A549 (cell line): ENCODE results near the gene CACNA1S. TPM values are rescaled to one million over a fixed set of nuclear protein-coding genes. Genes with fewer than 3 reads are reported as not detected.

Experiments used
- ATAC-seq, 2 experiments: fragments of 200-7000 bp in 1 of 2; fragments of >200 bp in 1 of 2; cut with Nextera tagmentation in 1 of 2; cut with Tn5 transposase in 1 of 2; 3 replicates each; pipeline versions ENCODE4 v1.8.0 to v1.9.1; 2018 to 2020; ENCODE audit warnings: mild to moderate bottlenecking in 1 of 2, moderate library complexity in 1 of 2
- CTCF ChIA-PET: fragments of 300-600 bp; sonication (Branson Sonifier 250); formaldehyde crosslinking; extraction: SDS; loops from one replicate; lab custom pipeline; 2021; ENCODE audit warnings: antibody characterized with exemption, inconsistent platforms; lab: Yijun Ruan, JAX
- POLR2A ChIA-PET: fragments of 350-600 bp; formaldehyde crosslinking; extraction: SDS; loops from one replicate; lab custom pipeline; 2021; ENCODE audit warnings: antibody characterized with exemption, inconsistent platforms; lab: Yijun Ruan, JAX
- DNase-seq, 2 experiments: peaks; one replicate each; pipeline versions ENCODE4 v3.0.0 to v3.0.0-alpha.2; 2011 to 2016; ENCODE audit warnings: low read depth in 1 of 2, low spot score in 1 of 2
- FAIRE-seq: peaks from 2 replicates; lab custom pipeline; 2011; peaks lifted over from hg19 to GRCh38; lab: Jason Lieb, UNC
- H3K27ac ChIP-seq, 2 experiments: fragments of >200 bp; sonication (Bioruptor Twin); formaldehyde crosslinking; 3 replicates each; pipeline ENCODE4 v1.5.1; 2016 to 2017
- H3K4me1 ChIP-seq: fragments of >200 bp; sonication (Bioruptor Twin); formaldehyde crosslinking; 3 replicates; pipeline ENCODE4 v1.6.1; 2016
- H3K4me2 ChIP-seq: fragments of >200 bp; sonication (Bioruptor Twin); formaldehyde crosslinking; 3 replicates; pipeline ENCODE4 v1.6.1; 2016
- H3K4me3 ChIP-seq: fragments of >200 bp; sonication (Bioruptor Twin); formaldehyde crosslinking; 3 replicates; pipeline ENCODE4 v1.5.1; 2016
- H3K9me3 ChIP-seq: fragments of >200 bp; sonication (Bioruptor Twin); formaldehyde crosslinking; 3 replicates; pipeline ENCODE4 v1.6.1; 2016
- BHLHE40 ChIP-seq: IDR thresholded peaks from 2 replicates; pipeline ENCODE4 v1.6.1; 2012; ENCODE audit warnings: low read depth, low read length, inconsistent platforms
- CBX8 ChIP-seq: fragments of 200-600 bp; sonication (generic); IDR thresholded peaks from 2 replicates; pipeline ENCODE4 v1.6.1; 2016
- CEBPB ChIP-seq, 2 experiments: fragments of >200 bp in 1 of 2; sonication (Bioruptor Twin) in 1 of 2; formaldehyde crosslinking in 1 of 2; IDR thresholded peaks; 2 replicates each; pipeline ENCODE4 v1.6.1; 2012 to 2016
- CHD2 ChIP-seq: fragments of 150-350 bp; IDR thresholded peaks from 2 replicates; pipeline ENCODE4 v1.6.1; 2014; ENCODE audit warnings: low read length; ENCODE audit not compliant: partially characterized antibody
- EHF ChIP-seq: fragments of 250-450 bp; sonication (Bioruptor Pico); IDR thresholded peaks from 2 replicates; pipeline ENCODE4 v1.5.0; 2020; ENCODE audit warnings: mild to moderate bottlenecking
- EP300 ChIP-seq, 2 experiments: fragments of >200 bp; sonication (Bioruptor Twin); formaldehyde crosslinking; IDR thresholded peaks; 2 replicates in 1 of 2; 3 replicates in 1 of 2; pipeline ENCODE4 v1.6.1; 2016 to 2017
- ESRRA ChIP-seq: fragments of 150-350 bp; IDR thresholded peaks from 2 replicates; pipeline ENCODE4 v1.6.1; 2014; ENCODE audit warnings: mild to moderate bottlenecking, low read length, borderline replicate concordance
- FOSB ChIP-seq: fragments of 250-450 bp; sonication (Bioruptor Pico); IDR thresholded peaks from 2 replicates; pipeline ENCODE4 v1.5.0; 2020; ENCODE audit warnings: mild to moderate bottlenecking, moderate library complexity
- FOSL2 ChIP-seq, 2 experiments: fragments of 450-650 bp in 1 of 2; fragments of >200 bp in 1 of 2; sonication (Bioruptor Twin) in 1 of 2; formaldehyde crosslinking; IDR thresholded peaks; 2 replicates each; pipeline versions ENCODE4 v1.5.0 to v1.6.1; 2016 to 2020; ENCODE audit warnings: mild to moderate bottlenecking in 1 of 2, moderate library complexity in 1 of 2
- HDAC2 ChIP-seq: fragments of 200-600 bp; sonication (generic); IDR thresholded peaks from 2 replicates; pipeline ENCODE4 v1.6.1; 2016
- HOXB5 ChIP-seq: fragments of 250-450 bp; sonication (Bioruptor Pico); IDR thresholded peaks from 2 replicates; pipeline ENCODE4 v1.5.0; 2020; ENCODE audit warnings: mild to moderate bottlenecking, moderate library complexity
- JUNB ChIP-seq: fragments of >200 bp; sonication (Bioruptor Twin); formaldehyde crosslinking; IDR thresholded peaks from 2 replicates; pipeline ENCODE4 v1.6.1; 2016
- KDM5A ChIP-seq: fragments of 200-600 bp; sonication (generic); IDR thresholded peaks from 2 replicates; pipeline ENCODE4 v1.6.1; 2016; ENCODE audit warnings: antibody characterized with exemption, mild to moderate bottlenecking
- MAFK ChIP-seq: fragments of 450-650 bp; IDR thresholded peaks from 2 replicates; pipeline ENCODE4 v1.6.1; 2014; ENCODE audit not compliant: partially characterized antibody
- NFE2L2 ChIP-seq: fragments of 150-350 bp; conservative IDR thresholded peaks from 2 replicates; pipeline ENCODE4 v1.6.1; 2014; ENCODE audit warnings: low read length
- NPAS2 ChIP-seq: fragments of 250-450 bp; sonication (Bioruptor Pico); IDR thresholded peaks from 2 replicates; pipeline ENCODE4 v1.8.0; 2022; ENCODE audit warnings: mild to moderate bottlenecking, moderate library complexity, borderline replicate concordance
- PHF8 ChIP-seq: fragments of 200-600 bp; sonication (generic); IDR thresholded peaks from 2 replicates; pipeline ENCODE4 v1.6.1; 2016; ENCODE audit warnings: low read depth, mild to moderate bottlenecking, antibody characterized with exemption, moderate library complexity, borderline replicate concordance
- POLR2A ChIP-seq: IDR thresholded peaks from 2 replicates; pipeline ENCODE4 v1.6.1; 2012; ENCODE audit warnings: mild to moderate bottlenecking, low read length
- POLR2AphosphoS2 ChIP-seq: conservative IDR thresholded peaks from 2 replicates; pipeline ENCODE4 v1.6.1; 2012; ENCODE audit warnings: low read length, improper control_type of control experiment, inconsistent platforms
- RARB ChIP-seq: fragments of 250-450 bp; sonication (Bioruptor Pico); IDR thresholded peaks from 2 replicates; pipeline ENCODE4 v1.8.0; 2021; ENCODE audit warnings: mild to moderate bottlenecking, moderate library complexity
- RCOR1 ChIP-seq: fragments of 150-350 bp; IDR thresholded peaks from 2 replicates; pipeline ENCODE4 v1.6.1; 2014; ENCODE audit warnings: antibody characterized with exemption, low read length, low read depth
- RFX5 ChIP-seq: fragments of 450-650 bp; IDR thresholded peaks from 2 replicates; pipeline ENCODE4 v1.7.1; 2014; ENCODE audit warnings: antibody characterized with exemption, mild to moderate bottlenecking, moderate library complexity
- RNF2 ChIP-seq: fragments of 200-600 bp; sonication (generic); IDR thresholded peaks from 2 replicates; pipeline ENCODE4 v1.6.1; 2016; ENCODE audit warnings: low read depth, mild to moderate bottlenecking, antibody characterized with exemption, moderate library complexity, borderline replicate concordance
- SREBF2 ChIP-seq: fragments of 450-650 bp; IDR thresholded peaks from 2 replicates; pipeline ENCODE4 v1.6.1; 2014; ENCODE audit warnings: mild to moderate bottlenecking, moderate library complexity
- TFCP2L1 ChIP-seq: fragments of 250-450 bp; sonication (Bioruptor Pico); IDR thresholded peaks from 2 replicates; pipeline ENCODE4 v1.5.0; 2021; ENCODE audit warnings: mild to moderate bottlenecking
- TP53 ChIP-seq: fragments of 250-450 bp; sonication (Bioruptor Pico); IDR thresholded peaks from 2 replicates; pipeline ENCODE4 v1.5.0; 2021; ENCODE audit warnings: mild to moderate bottlenecking, moderate library complexity
- ZFP36 ChIP-seq: fragments of 450-650 bp; IDR thresholded peaks from 2 replicates; pipeline ENCODE4 v1.6.1; 2014; ENCODE audit warnings: borderline replicate concordance; ENCODE audit not compliant: partially characterized antibody
- ZSCAN20 ChIP-seq: fragments of 250-450 bp; sonication (Bioruptor Pico); IDR thresholded peaks from 2 replicates; pipeline ENCODE4 v1.8.0; 2022; ENCODE audit warnings: mild to moderate bottlenecking, moderate library complexity
- WGBS: methylation state at CpG from one replicate; pipeline ENCODE4 v1.1.6; 2017; ENCODE audit errors: missing lambda C conversion rate; 5-methylcytosine and 5-hydroxymethylcytosine counted together
- polyA plus RNA-seq, 4 experiments: library from polyadenylated mRNA; depleted of rRNA in 3 of 4; stranded (reverse); fragments of >200 nt; fragmentation: RNase III in 1 of 4; extraction: RNeasy Plus Mini Kit Qiagen cat#74134 plus additional on column Dnase treatment in 1 of 4; gene quantifications; 2 replicates in 3 of 4; 3 replicates in 1 of 4; pipeline ENCODE4 v1.2.3, GENCODE V29; 2011 to 2017
- TF ChIP-seq, protein P1 (sequence below): fragments of 450-650 bp; IDR thresholded peaks from 2 replicates; pipeline ENCODE4 v1.6.1; 2014; ENCODE audit warnings: antibody characterized with exemption
- TF ChIP-seq, protein P2 (sequence below): IDR thresholded peaks from 2 replicates; pipeline ENCODE4 v1.6.1; 2012
- TF ChIP-seq, protein P3 (sequence below): fragments of 250-450 bp; sonication (Bioruptor Pico); IDR thresholded peaks from 2 replicates; pipeline ENCODE4 v1.5.0; 2020; ENCODE audit warnings: low read depth, mild to moderate bottlenecking, moderate library complexity

The CACNA1S gene
- polyA plus RNA-seq, 2 of the 4 experiments (the other 2 are of a cell fraction): 0.01 TPM; not detected in 1

DNA sequence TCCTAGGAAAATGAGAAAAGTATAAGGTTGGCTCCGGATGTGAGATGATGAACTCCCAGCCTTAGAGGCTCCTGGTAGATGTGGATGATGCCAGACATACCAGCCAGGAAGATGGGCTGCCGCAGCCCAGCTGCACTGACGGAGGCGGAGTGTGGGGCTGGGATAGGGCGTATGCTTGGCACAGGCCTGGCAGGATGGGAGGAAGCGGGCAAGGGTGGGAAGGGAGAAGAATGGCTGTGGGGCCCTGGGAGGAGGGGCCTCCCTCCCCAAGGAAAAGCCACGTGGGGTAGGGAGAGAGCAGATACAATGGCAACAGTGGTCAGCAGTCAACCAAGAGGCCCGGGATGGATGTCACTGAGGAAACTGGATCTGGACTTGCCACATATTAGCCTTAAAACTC lies 47.4 kb downstream of the CACNA1S start:
- FAIRE-seq (no peak), DNase-seq (no peak), ATAC-seq (no peak)
- WGBS: 79% methylated on average over 8 of the region's 8 CpGs
- H3K4me3 ChIP-seq: no peak overlapping the region
- H3K27ac ChIP-seq: no peak overlapping the region
- H3K4me2 ChIP-seq: no peak overlapping the region
- no peaks in the 10 kb centered on the region for H3K9me3 ChIP-seq
- ChIA-PET CTCF (interaction anchor here (1.0 to 1.6 kb wide), 3 partner anchors 17 to 22 kb away, joined by 3 to 4 read pairs (median 3); no protein-coding TSS in a partner anchor), POLR2A (no interaction called here)
- 0 out of 3 replicates have a peak, but pooled peaks cover 4% of the 10 kb centered on the region for H3K4me1 ChIP-seq
- no peak for TF ChIP-seq CEBPB (IDR thresholded peaks at IDR 0.05)
- no peak for TF ChIP-seq FOSB (CRISPR knock-in tag)
- TF ChIP-seq EHF (CRISPR knock-in tag): no peak
- no peak for TF ChIP-seq MAFK
- TF ChIP-seq SREBF2: no peak
- no peak for TF ChIP-seq RCOR1
- TF ChIP-seq RARB (CRISPR knock-in tag): no peak
- no peak for TF ChIP-seq POLR2AphosphoS2
- no peak for TF ChIP-seq RFX5
- TF ChIP-seq CBX8: no peak
- TF ChIP-seq EP300 (IDR thresholded peaks at IDR 0.05): no peak
- no peak for TF ChIP-seq TP53 (CRISPR knock-in tag)
- no peak for TF ChIP-seq KDM5A
- TF ChIP-seq TFCP2L1 (CRISPR knock-in tag): no peak
- no peak for TF ChIP-seq BHLHE40
- TF ChIP-seq CHD2: no peak

DNA sequence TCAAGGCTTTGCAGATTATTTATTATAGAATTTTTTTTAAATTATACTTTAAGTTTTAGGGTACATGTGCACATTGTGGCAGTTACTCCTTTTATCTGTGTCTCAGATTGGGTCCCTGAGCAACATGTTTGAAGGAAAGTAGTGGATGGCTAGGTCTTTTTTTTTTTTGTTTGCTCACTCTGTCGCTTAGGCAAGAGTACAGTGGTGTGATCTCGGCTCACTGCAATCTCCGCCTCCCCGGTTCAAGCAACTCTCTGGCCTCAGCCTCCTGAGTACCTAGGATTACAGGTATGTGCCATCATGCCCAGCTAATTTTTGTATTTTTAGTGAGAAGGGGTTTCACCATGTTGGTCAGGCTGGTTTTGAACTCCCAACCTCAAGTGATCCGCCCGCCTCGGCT lies 49.1 kb downstream of the CACNA1S start:
- no peak for FAIRE-seq
- ATAC-seq: no peak
- TF ChIP-seq JUNB (no peak), PHF8 (no peak), ESRRA (no peak), RCOR1 (no peak), FOSL2 (IDR thresholded peaks at IDR 0.05) (no peak), FOSL2 (CRISPR knock-in tag; IDR thresholded peaks at IDR 0.05) (no peak), CHD2 (no peak), RNF2 (no peak), ZSCAN20 (CRISPR knock-in tag) (no peak), ZFP36 (no peak), HOXB5 (CRISPR knock-in tag) (no peak), NPAS2 (no peak), EHF (CRISPR knock-in tag) (no peak), NFE2L2 (no peak), TFCP2L1 (CRISPR knock-in tag) (no peak), CEBPB (IDR thresholded peaks at IDR 0.05) (no peak), HDAC2 (no peak), POLR2A (no peak)
- TF ChIP-seq, protein P1, sequence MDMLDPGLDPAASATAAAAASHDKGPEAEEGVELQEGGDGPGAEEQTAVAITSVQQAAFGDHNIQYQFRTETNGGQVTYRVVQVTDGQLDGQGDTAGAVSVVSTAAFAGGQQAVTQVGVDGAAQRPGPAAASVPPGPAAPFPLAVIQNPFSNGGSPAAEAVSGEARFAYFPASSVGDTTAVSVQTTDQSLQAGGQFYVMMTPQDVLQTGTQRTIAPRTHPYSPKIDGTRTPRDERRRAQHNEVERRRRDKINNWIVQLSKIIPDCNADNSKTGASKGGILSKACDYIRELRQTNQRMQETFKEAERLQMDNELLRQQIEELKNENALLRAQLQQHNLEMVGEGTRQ: no peak
- TF ChIP-seq, protein P2, sequence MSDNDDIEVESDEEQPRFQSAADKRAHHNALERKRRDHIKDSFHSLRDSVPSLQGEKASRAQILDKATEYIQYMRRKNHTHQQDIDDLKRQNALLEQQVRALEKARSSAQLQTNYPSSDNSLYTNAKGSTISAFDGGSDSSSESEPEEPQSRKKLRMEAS: no peak
- TF ChIP-seq, protein P3, sequence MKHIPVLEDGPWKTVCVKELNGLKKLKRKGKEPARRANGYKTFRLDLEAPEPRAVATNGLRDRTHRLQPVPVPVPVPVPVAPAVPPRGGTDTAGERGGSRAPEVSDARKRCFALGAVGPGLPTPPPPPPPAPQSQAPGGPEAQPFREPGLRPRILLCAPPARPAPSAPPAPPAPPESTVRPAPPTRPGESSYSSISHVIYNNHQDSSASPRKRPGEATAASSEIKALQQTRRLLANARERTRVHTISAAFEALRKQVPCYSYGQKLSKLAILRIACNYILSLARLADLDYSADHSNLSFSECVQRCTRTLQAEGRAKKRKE (CRISPR knock-in tag): no peak
- H3K4me1 ChIP-seq: 0 out of 3 replicates have a peak, but pooled peaks cover 4% of the 10 kb centered on the region
- ChIA-PET POLR2A (no interaction called here), CTCF (interaction anchor here (1.1 to 1.6 kb wide), 5 partner anchors 19 to 191 kb away, joined by 3 to 5 read pairs (median 4); no protein-coding TSS in a partner anchor)
- WGBS: 80% methylated on average over 7 of the region's 7 CpGs
- H3K4me3 ChIP-seq: no peak overlapping the region
- no peaks in the 10 kb centered on the region for H3K9me3 ChIP-seq
- DNase-seq: no peak
- no peak overlapping the region for H3K4me2 ChIP-seq
- no peak overlapping the region for H3K27ac ChIP-seq
